H1 (cell line): Measurements from ENCODE around the gene SND1. TPM values are rescaled to one million over a fixed set of nuclear protein-coding genes. Genes with fewer than 3 reads are reported as not detected.

Source experiments
- CTCF ChIA-PET: fragments of 300-600 bp; sonication (Branson Sonifier 250); formaldehyde crosslinking; loops from one replicate; lab custom pipeline; 2021; ENCODE audit not compliant: partially characterized antibody; lab: Charles Lee
- POLR2A ChIA-PET: fragments of 300-600 bp; sonication (Branson Sonifier 250); formaldehyde crosslinking; loops from one replicate; lab custom pipeline; 2021; ENCODE audit warnings: inconsistent platforms; ENCODE audit not compliant: partially characterized antibody; lab: Charles Lee
- DNase-seq, 2 experiments: peaks; one replicate each; pipeline versions ENCODE4 v3.0.0 to v3.0.0-alpha.2; 2010 to 2022; ENCODE audit warnings: low spot score in 2 of 2, low read depth in 1 of 2, mixed read lengths in 1 of 2
- FAIRE-seq: peaks from 2 replicates; lab custom pipeline; 2011; peaks lifted over from hg19 to GRCh38; lab: Jason Lieb, UNC
- H2AFZ ChIP-seq: 2 replicates; pipeline ENCODE4 v1.8.1; 2012; ENCODE audit warnings: low read length, inconsistent platforms
- H2AK5ac ChIP-seq: 2 replicates; pipeline ENCODE4 v1.6.1; 2013; ENCODE audit warnings: low read depth, low read length
- H2BK120ac ChIP-seq: replicated peaks from 2 replicates; pipeline ENCODE3; 2013; ENCODE audit warnings: low read depth, low read length, inconsistent platforms
- H2BK12ac ChIP-seq: 2 replicates; pipeline ENCODE4 v1.6.1; 2013; ENCODE audit warnings: low read depth, low read length
- H2BK15ac ChIP-seq: 2 replicates; pipeline ENCODE4 v1.6.1; 2013; ENCODE audit warnings: low read length
- H2BK20ac ChIP-seq: 2 replicates; pipeline ENCODE4 v1.6.1; 2013; ENCODE audit warnings: low read length
- H2BK5ac ChIP-seq: 2 replicates; pipeline ENCODE4 v1.6.1; 2013; ENCODE audit warnings: low read depth, low read length
- H3K14ac ChIP-seq: 2 replicates; pipeline ENCODE4 v1.6.1; 2013; ENCODE audit warnings: inconsistent platforms; ENCODE audit not compliant: insufficient read length
- H3K18ac ChIP-seq: 2 replicates; pipeline ENCODE4 v1.6.1; 2013; ENCODE audit warnings: low read length; ENCODE audit errors: extremely low read depth
- H3K23ac ChIP-seq: 2 replicates; pipeline ENCODE4 v1.6.1; 2013; ENCODE audit warnings: inconsistent platforms; ENCODE audit not compliant: insufficient read length
- H3K23me2 ChIP-seq: 2 replicates; pipeline ENCODE4 v1.6.1; 2013; ENCODE audit warnings: low read depth, low read length
- H3K27ac ChIP-seq: 2 replicates; pipeline ENCODE4 v1.6.1; 2011; ENCODE audit warnings: low read depth, low read length, inconsistent platforms
- H3K27me3 ChIP-seq, 4 experiments: replicated peaks in 1 of 4; 1 replicate in 1 of 4; 2 replicates in 3 of 4; pipeline versions ENCODE4 v1.6.1 to v1.8.1; 2011 to 2013; ENCODE audit warnings: low read length in 3 of 4, mild to moderate bottlenecking in 3 of 4, inconsistent platforms in 2 of 4, mixed read lengths in 2 of 4, moderate library complexity in 1 of 4; ENCODE audit not compliant: control insufficient read depth in 3 of 4, insufficient read depth in 3 of 4; ENCODE audit errors: extremely low read depth in 1 of 4
- H3K36me3 ChIP-seq, 4 experiments: 2 replicates each; pipeline versions ENCODE4 v1.6.1 to v1.8.1; 2011 to 2013; ENCODE audit warnings: mild to moderate bottlenecking in 4 of 4, low read length in 3 of 4, moderate library complexity in 2 of 4, control low read depth in 1 of 4, inconsistent platforms in 1 of 4; ENCODE audit not compliant: insufficient read depth in 4 of 4, control insufficient read depth in 2 of 4
- H3K4ac ChIP-seq: replicated peaks from 2 replicates; pipeline ENCODE3; 2013; ENCODE audit warnings: low read length, low read depth, mixed read lengths, inconsistent platforms; ENCODE audit not compliant: insufficient read length
- H3K4me1 ChIP-seq, 4 experiments: replicated peaks in 1 of 4; 1 replicate in 1 of 4; 2 replicates in 3 of 4; pipeline versions ENCODE4 v1.6.1 to v1.8.1; 2011 to 2013; ENCODE audit warnings: low read length in 3 of 4, inconsistent platforms in 2 of 4, mixed read lengths in 1 of 4; ENCODE audit not compliant: insufficient read depth in 4 of 4, control insufficient read depth in 3 of 4
- H3K4me2 ChIP-seq, 2 experiments: 2 replicates each; pipeline versions ENCODE4 v1.6.1 to v1.8.1; 2011 to 2013; ENCODE audit warnings: low read depth in 2 of 2, low read length in 2 of 2, control low read depth in 1 of 2, inconsistent platforms in 1 of 2, mild to moderate bottlenecking in 1 of 2; ENCODE audit not compliant: insufficient read depth in 1 of 2
- H3K4me3 ChIP-seq, 4 experiments: fragments of 200-600, 300-600 bp in 1 of 4; sonication (generic), shearing (Covaris generic), sonication (Bioruptor Twin) in 1 of 4; 2 replicates each; pipeline versions ENCODE4 v1.5.1 to v1.8.1; 2011 to 2016; ENCODE audit warnings: low read length in 4 of 4, low read depth in 3 of 4, control low read depth in 2 of 4, inconsistent platforms in 2 of 4, mild to moderate bottlenecking in 2 of 4, mixed read lengths in 1 of 4, moderate library complexity in 1 of 4; ENCODE audit not compliant: insufficient read depth in 2 of 4; ENCODE audit errors: extremely low read depth in 1 of 4
- H3K56ac ChIP-seq: replicated peaks from 2 replicates; pipeline ENCODE3; 2013; ENCODE audit warnings: low read depth, mild to moderate bottlenecking, mixed read lengths, low read length, inconsistent platforms; ENCODE audit not compliant: insufficient read length
- H3K79me1 ChIP-seq: 2 replicates; pipeline ENCODE4 v1.6.1; 2013; ENCODE audit warnings: low read depth, low read length, control low read depth
- H3K79me2 ChIP-seq, 2 experiments: 2 replicates each; pipeline versions ENCODE4 v1.6.1 to v1.8.1; 2012 to 2013; ENCODE audit warnings: low read length in 2 of 2, mild to moderate bottlenecking in 2 of 2, inconsistent platforms in 1 of 2; ENCODE audit not compliant: insufficient read depth in 2 of 2, control insufficient read depth in 1 of 2
- H3K9ac ChIP-seq, 4 experiments: replicated peaks in 1 of 4; 1 replicate in 1 of 4; 2 replicates in 3 of 4; pipeline versions ENCODE4 v1.6.1 to v1.8.1; 2011 to 2013; ENCODE audit warnings: low read depth in 3 of 4, low read length in 3 of 4, control low read depth in 2 of 4, mild to moderate bottlenecking in 2 of 4, moderate library complexity in 2 of 4, inconsistent platforms in 1 of 4; ENCODE audit errors: extremely low read depth in 1 of 4
- H3K9me3 ChIP-seq, 2 experiments: 2 replicates each; pipeline versions ENCODE4 v1.6.1 to v1.8.1; 2012 to 2013; ENCODE audit warnings: mild to moderate bottlenecking in 2 of 2, moderate library complexity in 2 of 2, control low read depth in 1 of 2, inconsistent platforms in 1 of 2, low read depth in 1 of 2, low read length in 1 of 2, mixed read lengths in 1 of 2; ENCODE audit not compliant: insufficient read depth in 2 of 2
- H4K20me1 ChIP-seq, 2 experiments: replicated peaks in 1 of 2; 2 replicates each; pipeline versions ENCODE3 to v1.8.1; 2011 to 2013; ENCODE audit warnings: inconsistent platforms in 2 of 2, low read length in 2 of 2, mild to moderate bottlenecking in 1 of 2; ENCODE audit not compliant: insufficient read depth in 2 of 2, control insufficient read depth in 1 of 2
- H4K5ac ChIP-seq: 2 replicates; pipeline ENCODE4 v1.6.1; 2013; ENCODE audit warnings: low read length, low read depth, mixed read lengths, inconsistent platforms; ENCODE audit not compliant: insufficient read length
- H4K8ac ChIP-seq: 2 replicates; pipeline ENCODE4 v1.8.0; 2013; ENCODE audit warnings: mild to moderate bottlenecking, moderate library complexity, low read length, inconsistent platforms; ENCODE audit not compliant: insufficient read depth; ENCODE audit errors: extremely low read depth
- H4K91ac ChIP-seq: replicated peaks from 2 replicates; pipeline ENCODE3; 2013; ENCODE audit warnings: low read length, mixed read lengths, inconsistent platforms; ENCODE audit not compliant: insufficient read length
- CTCF ChIP-seq, 3 experiments: IDR thresholded peaks; 1 replicate in 2 of 3; 2 replicates in 1 of 3; pipeline versions ENCODE4 v1.5.1 to v1.6.1; 2011; ENCODE audit warnings: low read length in 3 of 3, mild to moderate bottlenecking in 3 of 3, inconsistent platforms in 2 of 3, low read depth in 1 of 3, moderate library complexity in 1 of 3; ENCODE audit not compliant: insufficient read depth in 1 of 3; ENCODE audit errors: control extremely low read depth in 1 of 3
- NANOG ChIP-seq: IDR thresholded peaks from 2 replicates; pipeline ENCODE4 v1.6.1; 2011; ENCODE audit warnings: low read length, low read depth, mild to moderate bottlenecking, inconsistent platforms; ENCODE audit not compliant: insufficient read depth, poor library complexity, severe bottlenecking
- RAD21 ChIP-seq, 2 experiments: IDR thresholded peaks in 1 of 2; conservative IDR thresholded peaks in 1 of 2; 2 replicates each; pipeline ENCODE4 v1.6.1; 2011; ENCODE audit warnings: low read depth in 2 of 2, low read length in 2 of 2, improper control_type of control experiment in 1 of 2, inconsistent platforms in 1 of 2, mild to moderate bottlenecking in 1 of 2, moderate library complexity in 1 of 2
- WGBS, 2 experiments: shearing (Covaris generic) in 1 of 2; methylation state at CpG; one replicate each; pipeline versions ENCODE4 v1.1.6 to v1.1.7; 2013 to 2015; ENCODE audit warnings: low lambda C conversion rate in 2 of 2, mixed read lengths in 2 of 2, inconsistent platforms in 1 of 2, low coverage in 1 of 2, missing lambda C conversion rate in 1 of 2; ENCODE audit not compliant: insufficient replicate concordance in 2 of 2, insufficient coverage in 1 of 2, insufficient read length in 1 of 2; ENCODE audit errors: extremely low coverage in 1 of 2, missing lambda C conversion rate in 1 of 2; 5-methylcytosine and 5-hydroxymethylcytosine counted together
- polyA plus RNA-seq, 7 experiments: library from polyadenylated mRNA; depleted of rRNA in 3 of 7; stranded (reverse) in 5 of 7; unstranded in 2 of 7; fragments of >200 nt in 5 of 7; fragments of 200-250 nt in 2 of 7; gene quantifications; 1 replicate in 5 of 7; 2 replicates in 1 of 7; 4 replicates in 1 of 7; pipeline versions ENCODE4 v1.2.1 to v1.2.3, GENCODE V29; 2011 to 2013; ENCODE audit warnings: missing spikeins in 2 of 7, mixed read lengths in 2 of 7
- total RNA-seq: library from RNA; stranded (reverse); fragmentation: NEBNext Ultra II Directional; extraction: Animal tissue kit (Norgen Biotek cat#: 25700); gene quantifications from 2 replicates; pipeline ENCODE4 v1.2.1, GENCODE V29; 2021

Gene SND1
- total and polyA plus RNA-seq, 2 of the 8 experiments (the other 6 are each of a cell fraction or from before 2014, with no cell fraction given) = 122 to 290 TPM

- Histone ChIP-seq H3K27ac (no peak overlapping the region), H2BK20ac (no peak overlapping the region), H2BK120ac (no peak overlapping the region), H2AK5ac (no peak overlapping the region), H3K36me3 (no peaks in the 10 kb centered on the region), H3K9ac (no peak overlapping the region), H3K79me1 (no peaks in the 10 kb centered on the region; the same call in 1 of the 2 replicates), H3K56ac (no peak overlapping the region), H4K8ac (no peak overlapping the region), H3K23me2 (peaks cover 8% of the 10 kb centered on the region), H3K9me3 (no peaks in the 10 kb centered on the region), H4K20me1 (peaks cover 5 to 9% of the 10 kb centered on the region in 2 experiments), H3K4me2 (no peak overlapping the region), H2BK12ac (no peak overlapping the region), H3K79me2 (no peaks in the 10 kb centered on the region), H2BK5ac (no peak overlapping the region), H3K23ac (no peak overlapping the region), H3K4me3 (no peak overlapping the region), H3K14ac (no peak overlapping the region), H2BK15ac (no peak overlapping the region), H3K4me1 (peaks cover 0 to 6% (median 4%) of the 10 kb centered on the region in 4 experiments; a peak in 4 of 7 replicates), H3K27me3 (peaks cover 0 to 19% (median 7%) of the 10 kb centered on the region in 4 experiments; a peak in 4 of 7 replicates), H3K18ac (no peak overlapping the region), H4K91ac (no peak overlapping the region), H2AFZ (no peak overlapping the region), H3K4ac (no peak overlapping the region), H4K5ac (no peak overlapping the region)
- TF ChIP-seq RAD21 (IDR thresholded peaks at IDR 0.05 in 1 of 2, conservative IDR thresholded peaks at IDR 0.05 in 1 of 2; ENCODE audit: low read depth in 2 of 2, low read length in 2 of 2) = peak; percentile 78 to 83
- peak; percentile 13 to 79 (median 71) for TF ChIP-seq CTCF (IDR thresholded peaks at IDR 0.05; ENCODE audit: control extremely low read depth in 1 of 3, insufficient read depth in 1 of 3, low read depth in 1 of 3, low read length in 3 of 3)
- TF ChIP-seq NANOG = no peak
- FAIRE-seq = peak; percentile 76
- ChIA-PET POLR2A (no interaction called here), CTCF (interaction anchor here (0.6 to 15.3 kb wide), 42 partner anchors 9 to 329 kb away, joined by 3 to 165 read pairs (median 4); no protein-coding TSS in a partner anchor)
- 81% methylated on average over 3 of the region's 3 CpGs; no CpG with 5 or more reads in 1 of the 2 experiments for WGBS, 2 experiments
- DNase-seq = no peak
Measured at GRCh38 chr7:128035712-128036111, 383.7 kb downstream of the SND1 start.
